ENCODE data around the gene MSRB2.

MSRB2 gene

GRCh38 chr10:23058366-23058765 lies 37.0 kb upstream of the MSRB2 start:
- Histone ChIP-seq H3K27me3 (ENCODE audit: low read length) (no peaks in the 10 kb centered on the region), H3K9ac (ENCODE audit: low read length) (no peak overlapping the region), H4K20me1 (ENCODE audit: low read depth, low read length) (no peaks in the 10 kb centered on the region), H3F3A (ENCODE audit: insufficient read depth) (no peaks in the 10 kb centered on the region), H3K9me2 (replicated peaks; ENCODE audit: insufficient read depth, low read length) (no peaks in the 10 kb centered on the region; the same call in 1 of the 2 replicates), H3K79me2 (ENCODE audit: insufficient read depth, low read length) (no peaks in the 10 kb centered on the region), H2AFZ (ENCODE audit: low read depth, low read length, severe bottlenecking) (no peak overlapping the region), H3K9me3 (ENCODE audit: insufficient read depth, low read length) (no peaks in the 10 kb centered on the region), H3K4me3 (ENCODE audit: insufficient read depth, low read length, poor library complexity, severe bottlenecking) (no peak overlapping the region), H3K36me3 (ENCODE audit: low read length) (no peaks in the 10 kb centered on the region), H3K4me2 (ENCODE audit: low read depth, low read length, poor library complexity, severe bottlenecking) (no peak overlapping the region), H3K27ac (ENCODE audit: low read depth, low read length) (no peak overlapping the region)
- no peak for TF ChIP-seq EZH2phosphoT487 (conservative IDR thresholded peaks at IDR 0.05; ENCODE audit: low read length)
- TF ChIP-seq, protein P1, sequence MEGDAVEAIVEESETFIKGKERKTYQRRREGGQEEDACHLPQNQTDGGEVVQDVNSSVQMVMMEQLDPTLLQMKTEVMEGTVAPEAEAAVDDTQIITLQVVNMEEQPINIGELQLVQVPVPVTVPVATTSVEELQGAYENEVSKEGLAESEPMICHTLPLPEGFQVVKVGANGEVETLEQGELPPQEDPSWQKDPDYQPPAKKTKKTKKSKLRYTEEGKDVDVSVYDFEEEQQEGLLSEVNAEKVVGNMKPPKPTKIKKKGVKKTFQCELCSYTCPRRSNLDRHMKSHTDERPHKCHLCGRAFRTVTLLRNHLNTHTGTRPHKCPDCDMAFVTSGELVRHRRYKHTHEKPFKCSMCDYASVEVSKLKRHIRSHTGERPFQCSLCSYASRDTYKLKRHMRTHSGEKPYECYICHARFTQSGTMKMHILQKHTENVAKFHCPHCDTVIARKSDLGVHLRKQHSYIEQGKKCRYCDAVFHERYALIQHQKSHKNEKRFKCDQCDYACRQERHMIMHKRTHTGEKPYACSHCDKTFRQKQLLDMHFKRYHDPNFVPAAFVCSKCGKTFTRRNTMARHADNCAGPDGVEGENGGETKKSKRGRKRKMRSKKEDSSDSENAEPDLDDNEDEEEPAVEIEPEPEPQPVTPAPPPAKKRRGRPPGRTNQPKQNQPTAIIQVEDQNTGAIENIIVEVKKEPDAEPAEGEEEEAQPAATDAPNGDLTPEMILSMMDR (IDR thresholded peaks at IDR 0.05; ENCODE audit: insufficient read depth, low read length, poor library complexity, severe bottlenecking), result no peak

- no peak overlapping the region for H3K4me3 ChIP-seq (ENCODE audit: insufficient read depth, low read length, poor library complexity, severe bottlenecking)
- no peak overlapping the region for H3K4me2 ChIP-seq (ENCODE audit: low read depth, low read length, poor library complexity, severe bottlenecking)
- TF ChIP-seq EZH2phosphoT487 (conservative IDR thresholded peaks at IDR 0.05; ENCODE audit: low read length), result no peak
- TF ChIP-seq, protein P1 (IDR thresholded peaks at IDR 0.05; ENCODE audit: insufficient read depth, low read length, poor library complexity, severe bottlenecking), result no peak
Measured at GRCh38 chr10:23060918-23061317, 34.5 kb upstream of the MSRB2 start.

DNA sequence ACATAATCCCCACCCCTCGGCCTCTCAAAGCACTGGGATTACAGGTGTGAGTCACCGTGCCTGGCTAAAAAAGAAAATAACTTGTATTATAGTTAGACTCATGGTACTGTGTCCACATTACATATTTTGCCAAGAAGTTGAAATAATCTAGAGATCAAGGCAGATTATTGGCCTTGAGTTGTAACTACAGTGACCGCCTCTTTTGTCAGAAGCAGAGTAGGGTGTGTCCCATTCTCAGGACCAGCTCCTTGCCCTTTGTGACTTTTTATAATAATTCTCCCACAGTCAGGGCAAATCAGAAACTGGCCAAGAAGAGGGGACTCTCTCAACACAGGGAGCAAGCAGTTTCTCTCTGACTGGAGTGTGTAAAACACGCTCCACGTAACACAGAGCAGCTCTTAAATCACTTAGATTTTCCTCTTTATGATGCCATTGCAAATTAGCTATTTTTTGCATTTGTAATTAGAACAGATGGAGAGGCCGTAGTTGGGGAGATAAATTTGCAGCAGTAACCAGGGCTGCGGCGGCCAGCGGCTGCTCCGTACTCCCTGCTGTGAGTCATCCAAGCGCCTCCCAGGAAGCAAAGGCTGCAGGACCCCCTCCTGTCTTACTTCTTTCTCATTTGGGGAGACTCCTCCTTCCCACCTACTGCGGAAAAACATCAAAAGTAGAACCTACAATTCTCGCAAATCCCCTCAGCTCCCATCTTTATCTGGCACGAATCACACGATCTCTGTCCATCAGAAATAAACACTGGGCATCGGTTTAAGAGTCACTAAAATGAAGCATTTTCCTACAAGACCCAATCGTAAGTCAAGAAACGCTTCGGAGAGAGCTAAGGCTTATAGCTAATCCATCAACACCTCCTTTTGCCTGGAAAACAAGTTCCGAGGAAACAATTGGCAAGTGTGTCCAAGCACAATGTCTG lies 32.1 kb upstream of the MSRB2 start:
- Histone ChIP-seq H3K27me3 (ENCODE audit: low read length) (no peaks in the 10 kb centered on the region), H3K9ac (ENCODE audit: low read length) (no peak overlapping the region), H3F3A (ENCODE audit: insufficient read depth) (no peaks in the 10 kb centered on the region), H3K36me3 (ENCODE audit: low read length) (no peaks in the 10 kb centered on the region), H3K9me3 (ENCODE audit: insufficient read depth, low read length) (no peaks in the 10 kb centered on the region), H3K79me2 (ENCODE audit: insufficient read depth, low read length) (no peaks in the 10 kb centered on the region), H3K9me2 (replicated peaks; ENCODE audit: insufficient read depth, low read length) (no peaks in the 10 kb centered on the region), H3K27ac (ENCODE audit: low read depth, low read length) (no peak overlapping the region), H2AFZ (ENCODE audit: low read depth, low read length, severe bottlenecking) (no peak overlapping the region), H3K4me3 (ENCODE audit: insufficient read depth, low read length, poor library complexity, severe bottlenecking) (no peak overlapping the region), H4K20me1 (ENCODE audit: low read depth, low read length) (no peaks in the 10 kb centered on the region), H3K4me2 (ENCODE audit: low read depth, low read length, poor library complexity, severe bottlenecking) (no peak overlapping the region)
- TF ChIP-seq, protein P1 (IDR thresholded peaks at IDR 0.05; ENCODE audit: insufficient read depth, low read length, poor library complexity, severe bottlenecking), result no peak
- TF ChIP-seq EZH2phosphoT487 (conservative IDR thresholded peaks at IDR 0.05; ENCODE audit: low read length), result no peak

More at GRCh38 chr10:23060918-23061317, 34.5 kb upstream of the MSRB2 start:
- Histone ChIP-seq H2AFZ (ENCODE audit: low read depth, low read length, severe bottlenecking) (no peak overlapping the region), H3F3A (ENCODE audit: insufficient read depth) (no peaks in the 10 kb centered on the region), H3K79me2 (ENCODE audit: insufficient read depth, low read length) (no peaks in the 10 kb centered on the region), H4K20me1 (ENCODE audit: low read depth, low read length) (no peaks in the 10 kb centered on the region), H3K9me3 (ENCODE audit: insufficient read depth, low read length) (no peaks in the 10 kb centered on the region), H3K9ac (ENCODE audit: low read length) (no peak overlapping the region), H3K9me2 (replicated peaks; ENCODE audit: insufficient read depth, low read length) (no peaks in the 10 kb centered on the region), H3K27ac (ENCODE audit: low read depth, low read length) (no peak overlapping the region), H3K27me3 (ENCODE audit: low read length) (no peaks in the 10 kb centered on the region), H3K36me3 (ENCODE audit: low read length) (no peaks in the 10 kb centered on the region)
